HG02884 (cell line): ENCODE data around the gene OR1M1.

Experiments used
- ATAC-seq: cut with Tn5 transposase; IDR thresholded peaks from one replicate; pipeline ENCODE4 v1.9.1; 2021; ENCODE audit warnings: mild to moderate bottlenecking, moderate library complexity; ENCODE audit not compliant: unreplicated experiment

Gene OR1M1

GRCh38 chr19:9073806-9074205, 13.1 kb upstream of the OR1M1 start:
- ATAC-seq: no peak

GRCh38 chr19:9075064-9075949, 11.6 kb upstream of the OR1M1 start:
- ATAC-seq: no peak

DNA sequence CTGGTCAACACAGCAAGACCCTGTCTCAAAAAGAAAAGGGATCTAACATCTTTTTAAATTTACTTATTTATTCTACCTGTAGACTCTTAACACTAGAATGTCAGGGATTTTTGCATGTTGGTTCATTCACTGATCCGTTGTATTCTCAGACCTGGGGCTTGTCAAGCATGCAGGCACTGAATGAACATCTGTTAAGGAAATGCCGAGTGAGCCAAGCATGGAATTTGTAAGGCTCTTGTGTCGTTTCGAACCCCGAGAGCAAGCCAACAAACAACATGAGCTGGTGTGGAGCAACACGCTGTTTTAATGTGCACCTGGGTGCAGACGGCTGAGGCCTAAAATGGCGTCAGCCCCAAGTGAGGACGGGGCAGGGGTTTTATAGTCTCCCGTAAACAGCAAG, 10.0 kb upstream of the OR1M1 start:
- ATAC-seq: no peak

- ATAC-seq: no peak
These were observed 8.2 kb upstream of the OR1M1 start for GRCh38 chr19:9078651-9079050.

- no peak for ATAC-seq
These were observed 20.5 kb downstream of the OR1M1 start, which contains the start of gene OR7G2 for GRCh38 chr19:9107375-9107774. Gene OR7G2 (minus strand): TSS chr19:9107475. CDS start chr19:9103243, 4,232 bp downstream.

DNA sequence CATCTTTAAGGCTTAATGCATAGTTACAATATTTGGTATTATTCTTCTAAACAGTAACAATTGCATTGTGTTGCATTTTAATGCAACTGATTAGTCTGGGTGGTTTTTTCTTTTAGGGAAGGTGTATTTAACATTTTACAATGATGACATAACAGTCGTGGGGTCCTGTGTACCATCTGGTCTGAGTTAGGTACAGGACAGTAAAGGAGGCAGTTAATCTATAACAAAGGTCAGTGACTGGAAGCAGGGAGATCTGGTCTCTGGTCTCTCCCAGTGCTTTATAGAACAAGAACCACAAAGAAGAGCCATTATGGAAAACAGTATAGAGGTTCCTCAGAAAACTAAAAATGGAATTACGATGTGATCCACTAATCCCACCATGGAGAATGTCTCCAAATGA, 23.1 kb downstream of the OR1M1 start:
- no peak for ATAC-seq

GRCh38 chr19:9115307-9115813, 28.5 kb downstream of the OR1M1 start, which contains the start of gene OR7G1:
Gene OR7G1 (minus strand): TSS chr19:9115763. CDS start chr19:9115763, 0 bp downstream.
- no peak for ATAC-seq

GRCh38 chr19:9116547-9116946, 29.7 kb downstream of the OR1M1 start:
- ATAC-seq: no peak

- no peak for ATAC-seq
These were observed 40.1 kb downstream of the OR1M1 start, which contains the start of gene OR7G3 for GRCh38 chr19:9126900-9127405. Gene OR7G3 (minus strand): TSS chr19:9126950. CDS start chr19:9126950, 0 bp downstream.

- no peak for ATAC-seq
These were observed 41.3 kb downstream of the OR1M1 start for GRCh38 chr19:9128171-9128570.

- no peak for ATAC-seq
These were observed 44.1 kb downstream of the OR1M1 start for GRCh38 chr19:9130965-9131364.

DNA sequence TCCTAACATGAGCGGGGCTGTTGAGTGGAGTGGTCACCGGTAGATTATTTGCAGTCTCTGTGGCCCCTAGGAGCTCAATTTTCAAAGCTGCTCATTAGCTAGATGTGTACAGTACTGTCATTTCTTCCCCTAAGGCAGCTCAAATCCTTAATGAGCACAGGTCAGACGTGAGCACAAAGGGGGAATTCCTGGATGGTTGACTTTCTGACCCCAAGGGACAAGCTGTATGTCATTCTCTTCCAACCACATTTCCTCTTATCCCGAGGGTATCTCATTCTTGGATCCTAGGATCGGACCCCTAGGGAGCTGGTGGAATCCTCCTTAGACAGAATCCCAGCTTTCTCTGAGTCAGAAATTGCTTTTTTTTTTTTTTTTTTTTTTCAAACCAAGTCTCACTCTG, 45.6 kb downstream of the OR1M1 start:
- ATAC-seq: no peak

GRCh38 chr19:9139609-9140158, 52.8 kb downstream of the OR1M1 start:
- ATAC-seq: no peak

DNA sequence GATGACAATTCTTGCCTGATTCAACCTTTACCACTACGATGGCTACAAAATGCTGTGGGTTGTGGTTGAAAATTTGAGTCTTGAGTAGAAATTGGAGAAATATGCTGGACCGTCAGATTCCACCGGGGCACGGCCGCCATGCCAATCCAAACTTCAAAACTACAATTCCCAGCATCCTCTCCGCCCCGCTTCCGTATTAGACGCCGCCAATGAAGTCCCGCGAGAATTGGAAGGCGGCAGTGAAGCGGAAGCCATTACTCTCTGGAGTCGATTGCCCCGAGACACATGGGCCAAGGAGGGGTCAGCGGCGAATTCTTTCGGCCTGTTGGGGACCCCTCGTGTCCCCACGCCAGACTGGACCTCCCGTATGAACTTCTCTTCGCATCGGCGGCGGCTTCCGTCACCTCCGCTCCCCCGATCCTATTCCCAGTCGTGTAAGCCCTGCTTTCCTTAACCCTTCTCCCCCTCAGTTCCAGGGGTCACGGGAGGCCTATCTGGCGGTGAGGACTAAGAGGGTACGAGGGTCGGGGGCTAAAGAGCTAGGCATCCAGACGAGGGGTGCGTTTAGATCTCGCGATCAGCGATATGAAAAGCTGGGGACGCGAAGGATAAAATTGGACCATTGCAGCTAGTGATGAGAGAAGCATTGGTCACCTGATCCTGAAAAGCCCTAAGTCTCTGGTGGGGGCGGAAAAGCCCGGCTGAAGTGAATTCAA, 53.5 kb downstream of the OR1M1 start, which contains the start of gene ZNF317:
Gene ZNF317 (plus strand): TSS at position 239 of the 716 bp plus-strand sequence. CDS start 15,620 bp downstream, outside the sequence.
- ATAC-seq: peak; percentile 88

- ATAC-seq: no peak
These were observed 58.1 kb downstream of the OR1M1 start for GRCh38 chr19:9144920-9145319.
